Measurements from ENCODE around the gene SLC19A1. TPM values are rescaled to one million over a fixed set of nuclear protein-coding genes. Genes with fewer than 3 reads are reported as not detected.

Gene SLC19A1
- total and polyA plus RNA-seq, 4 donors: 8.4 to 28.0 (median 13.0) TPM

DNA sequence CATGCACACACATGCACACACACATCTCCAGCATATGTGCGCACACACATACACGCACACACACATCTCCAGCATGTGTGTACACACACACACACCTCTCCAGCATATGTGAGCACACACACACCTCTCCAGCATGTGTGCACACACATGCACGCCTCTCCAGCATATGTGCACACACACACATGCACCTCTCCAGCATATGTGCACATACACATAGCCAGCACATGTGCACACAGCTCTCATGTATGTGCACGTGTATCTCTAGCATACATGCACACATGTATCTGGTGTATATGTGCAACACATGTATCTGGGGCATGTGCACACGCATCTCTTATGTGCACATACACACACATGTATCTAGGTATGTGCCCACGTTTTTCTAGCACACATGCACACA is 57.9 kb downstream of the SLC19A1 start:
- no peak overlapping the region for H3K4me3 ChIP-seq (ENCODE audit: low read depth in 1 of 3, low read length in 3 of 3)
- no peaks in the 10 kb centered on the region for H3K27me3 ChIP-seq (ENCODE audit: control insufficient read depth in 4 of 4, insufficient read depth in 4 of 4, low read length in 3 of 4)
- H3K4me1 ChIP-seq (ENCODE audit: control insufficient read depth in 4 of 4, insufficient read depth in 4 of 4, low read length in 3 of 4): peaks cover 0 to 5% (median 0%) of the 10 kb centered on the region in 4 donors
- peaks cover 18 to 86% (median 38%) of the 10 kb centered on the region in 4 donors for H3K36me3 ChIP-seq (ENCODE audit: control insufficient read depth in 4 of 4, insufficient read depth in 3 of 4, low read depth in 1 of 4, low read length in 3 of 4)
- H3K27ac ChIP-seq (ENCODE audit: low read depth in 1 of 2, low read length in 2 of 2): no peak overlapping the region
- H3K9ac ChIP-seq (ENCODE audit: low read depth in 1 of 2, low read length in 2 of 2): no peak overlapping the region
- no peaks in the 10 kb centered on the region for H3K9me3 ChIP-seq (ENCODE audit: control insufficient read depth in 4 of 4, low read length in 3 of 4)
- DNase-seq (ENCODE audit: low spot score): no peak
- TF ChIP-seq HNF4G (IDR thresholded peaks at IDR 0.05) (no peak), RXRA (IDR thresholded peaks at IDR 0.05) (no peak), JUND (IDR thresholded peaks at IDR 0.05) (no peak), FOXA1 (IDR thresholded peaks at IDR 0.05) (no peak), SP1 (IDR thresholded peaks at IDR 0.05) (no peak), HNF4A (conservative IDR thresholded peaks at IDR 0.05) (no peak), YY1 (IDR thresholded peaks at IDR 0.05) (no peak), FOXA2 (IDR thresholded peaks at IDR 0.05) (no peak), GABPA (IDR thresholded peaks at IDR 0.05 in 1 of 2, conservative IDR thresholded peaks at IDR 0.05 in 1 of 2) (no peak), RAD21 (IDR thresholded peaks at IDR 0.05) (no peak), NR2F2 (IDR thresholded peaks at IDR 0.05) (no peak)
- TF ChIP-seq, protein P1, sequence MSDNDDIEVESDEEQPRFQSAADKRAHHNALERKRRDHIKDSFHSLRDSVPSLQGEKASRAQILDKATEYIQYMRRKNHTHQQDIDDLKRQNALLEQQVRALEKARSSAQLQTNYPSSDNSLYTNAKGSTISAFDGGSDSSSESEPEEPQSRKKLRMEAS (IDR thresholded peaks at IDR 0.05): no peak
- TF ChIP-seq, protein P2, sequence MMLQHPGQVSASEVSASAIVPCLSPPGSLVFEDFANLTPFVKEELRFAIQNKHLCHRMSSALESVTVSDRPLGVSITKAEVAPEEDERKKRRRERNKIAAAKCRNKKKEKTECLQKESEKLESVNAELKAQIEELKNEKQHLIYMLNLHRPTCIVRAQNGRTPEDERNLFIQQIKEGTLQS (IDR thresholded peaks at IDR 0.05): no peak
- TF ChIP-seq, protein P3, sequence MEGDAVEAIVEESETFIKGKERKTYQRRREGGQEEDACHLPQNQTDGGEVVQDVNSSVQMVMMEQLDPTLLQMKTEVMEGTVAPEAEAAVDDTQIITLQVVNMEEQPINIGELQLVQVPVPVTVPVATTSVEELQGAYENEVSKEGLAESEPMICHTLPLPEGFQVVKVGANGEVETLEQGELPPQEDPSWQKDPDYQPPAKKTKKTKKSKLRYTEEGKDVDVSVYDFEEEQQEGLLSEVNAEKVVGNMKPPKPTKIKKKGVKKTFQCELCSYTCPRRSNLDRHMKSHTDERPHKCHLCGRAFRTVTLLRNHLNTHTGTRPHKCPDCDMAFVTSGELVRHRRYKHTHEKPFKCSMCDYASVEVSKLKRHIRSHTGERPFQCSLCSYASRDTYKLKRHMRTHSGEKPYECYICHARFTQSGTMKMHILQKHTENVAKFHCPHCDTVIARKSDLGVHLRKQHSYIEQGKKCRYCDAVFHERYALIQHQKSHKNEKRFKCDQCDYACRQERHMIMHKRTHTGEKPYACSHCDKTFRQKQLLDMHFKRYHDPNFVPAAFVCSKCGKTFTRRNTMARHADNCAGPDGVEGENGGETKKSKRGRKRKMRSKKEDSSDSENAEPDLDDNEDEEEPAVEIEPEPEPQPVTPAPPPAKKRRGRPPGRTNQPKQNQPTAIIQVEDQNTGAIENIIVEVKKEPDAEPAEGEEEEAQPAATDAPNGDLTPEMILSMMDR (IDR thresholded peaks at IDR 0.05; ENCODE audit: low read depth, low read length, missing input control): no peak
- TF ChIP-seq, protein P4, sequence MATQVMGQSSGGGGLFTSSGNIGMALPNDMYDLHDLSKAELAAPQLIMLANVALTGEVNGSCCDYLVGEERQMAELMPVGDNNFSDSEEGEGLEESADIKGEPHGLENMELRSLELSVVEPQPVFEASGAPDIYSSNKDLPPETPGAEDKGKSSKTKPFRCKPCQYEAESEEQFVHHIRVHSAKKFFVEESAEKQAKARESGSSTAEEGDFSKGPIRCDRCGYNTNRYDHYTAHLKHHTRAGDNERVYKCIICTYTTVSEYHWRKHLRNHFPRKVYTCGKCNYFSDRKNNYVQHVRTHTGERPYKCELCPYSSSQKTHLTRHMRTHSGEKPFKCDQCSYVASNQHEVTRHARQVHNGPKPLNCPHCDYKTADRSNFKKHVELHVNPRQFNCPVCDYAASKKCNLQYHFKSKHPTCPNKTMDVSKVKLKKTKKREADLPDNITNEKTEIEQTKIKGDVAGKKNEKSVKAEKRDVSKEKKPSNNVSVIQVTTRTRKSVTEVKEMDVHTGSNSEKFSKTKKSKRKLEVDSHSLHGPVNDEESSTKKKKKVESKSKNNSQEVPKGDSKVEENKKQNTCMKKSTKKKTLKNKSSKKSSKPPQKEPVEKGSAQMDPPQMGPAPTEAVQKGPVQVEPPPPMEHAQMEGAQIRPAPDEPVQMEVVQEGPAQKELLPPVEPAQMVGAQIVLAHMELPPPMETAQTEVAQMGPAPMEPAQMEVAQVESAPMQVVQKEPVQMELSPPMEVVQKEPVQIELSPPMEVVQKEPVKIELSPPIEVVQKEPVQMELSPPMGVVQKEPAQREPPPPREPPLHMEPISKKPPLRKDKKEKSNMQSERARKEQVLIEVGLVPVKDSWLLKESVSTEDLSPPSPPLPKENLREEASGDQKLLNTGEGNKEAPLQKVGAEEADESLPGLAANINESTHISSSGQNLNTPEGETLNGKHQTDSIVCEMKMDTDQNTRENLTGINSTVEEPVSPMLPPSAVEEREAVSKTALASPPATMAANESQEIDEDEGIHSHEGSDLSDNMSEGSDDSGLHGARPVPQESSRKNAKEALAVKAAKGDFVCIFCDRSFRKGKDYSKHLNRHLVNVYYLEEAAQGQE (IDR thresholded peaks at IDR 0.05): no peak
- WGBS: 89% methylated on average over 6 of the region's 6 CpGs

DNA sequence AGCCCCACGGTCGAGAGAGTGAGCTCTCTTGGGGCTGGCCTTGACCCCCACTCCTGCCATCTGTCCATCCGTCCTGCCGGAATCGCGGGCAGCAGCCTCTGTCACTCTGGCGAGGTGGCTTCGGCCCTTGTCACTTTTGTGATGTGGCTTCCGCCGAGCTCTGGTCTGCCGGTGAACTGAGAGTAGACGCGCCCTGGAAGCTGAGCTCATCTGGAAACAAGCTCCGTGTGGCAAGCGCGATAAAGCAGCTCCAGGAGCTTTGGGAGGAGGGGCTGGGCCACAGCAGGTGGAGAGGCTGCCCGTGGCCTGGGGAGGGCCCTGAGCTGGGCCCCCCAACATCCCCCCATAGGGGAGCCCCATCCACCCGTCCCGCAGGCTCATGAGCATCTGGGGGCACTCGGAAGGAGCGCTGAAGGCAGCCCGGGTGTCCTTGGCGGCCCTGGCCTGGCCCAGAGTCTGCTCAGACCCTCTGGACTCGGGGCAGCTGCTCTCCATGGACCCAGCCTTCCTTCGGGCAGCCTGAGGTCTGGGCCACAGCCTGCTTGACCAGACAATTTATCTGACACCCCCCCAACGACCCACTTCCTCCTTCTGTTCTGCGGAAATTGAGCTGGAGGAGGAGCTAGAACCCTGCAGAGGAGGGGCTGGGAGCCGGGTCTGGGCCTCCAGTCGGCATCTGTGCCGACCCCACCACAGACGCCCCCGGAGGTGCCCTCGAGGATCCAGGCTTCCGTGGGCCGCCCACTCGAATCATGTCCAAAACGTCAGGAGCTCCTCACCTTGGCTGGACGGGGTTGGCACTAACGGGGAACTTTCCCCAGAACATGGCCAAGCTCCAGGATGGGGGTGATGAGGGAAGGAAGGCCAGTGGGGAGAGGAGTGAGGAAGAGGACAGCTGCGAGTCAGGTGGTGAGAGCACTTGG is 59.1 kb downstream of the SLC19A1 start:
- Histone ChIP-seq H3K27me3 (ENCODE audit: control insufficient read depth in 4 of 4, insufficient read depth in 4 of 4, low read length in 3 of 4) (no peaks in the 10 kb centered on the region), H3K9me3 (ENCODE audit: control insufficient read depth in 4 of 4, low read length in 3 of 4) (no peaks in the 10 kb centered on the region), H3K9ac (ENCODE audit: low read depth in 1 of 2, low read length in 2 of 2) (peak overlapping the region in 1 of 2 donors; percentile 10), H3K4me1 (ENCODE audit: control insufficient read depth in 4 of 4, insufficient read depth in 4 of 4, low read length in 3 of 4) (peaks cover 0 to 5% (median 0%) of the 10 kb centered on the region in 4 donors), H3K4me3 (ENCODE audit: low read depth in 1 of 3, low read length in 3 of 3) (no peak overlapping the region), H3K27ac (ENCODE audit: low read depth in 1 of 2, low read length in 2 of 2) (peak overlapping the region; percentile 55 to 61), H3K36me3 (ENCODE audit: control insufficient read depth in 4 of 4, insufficient read depth in 3 of 4, low read depth in 1 of 4, low read length in 3 of 4) (peaks cover 14 to 83% (median 39%) of the 10 kb centered on the region in 4 donors)
- DNase-seq (ENCODE audit: low spot score): no peak
- whole genome bisulfite sequencing: 68% methylated on average over 40 of the region's 40 CpGs
- no peak for TF ChIP-seq GABPA (IDR thresholded peaks at IDR 0.05 in 1 of 2, conservative IDR thresholded peaks at IDR 0.05 in 1 of 2)
- no peak for TF ChIP-seq RAD21 (IDR thresholded peaks at IDR 0.05)
- no peak for TF ChIP-seq HNF4G (IDR thresholded peaks at IDR 0.05)
- TF ChIP-seq, protein P2 (IDR thresholded peaks at IDR 0.05): no peak
- TF ChIP-seq SP1 (IDR thresholded peaks at IDR 0.05): no peak
- TF ChIP-seq, protein P1 (IDR thresholded peaks at IDR 0.05): no peak
- no peak for TF ChIP-seq NR2F2 (IDR thresholded peaks at IDR 0.05)
- TF ChIP-seq, protein P5, sequence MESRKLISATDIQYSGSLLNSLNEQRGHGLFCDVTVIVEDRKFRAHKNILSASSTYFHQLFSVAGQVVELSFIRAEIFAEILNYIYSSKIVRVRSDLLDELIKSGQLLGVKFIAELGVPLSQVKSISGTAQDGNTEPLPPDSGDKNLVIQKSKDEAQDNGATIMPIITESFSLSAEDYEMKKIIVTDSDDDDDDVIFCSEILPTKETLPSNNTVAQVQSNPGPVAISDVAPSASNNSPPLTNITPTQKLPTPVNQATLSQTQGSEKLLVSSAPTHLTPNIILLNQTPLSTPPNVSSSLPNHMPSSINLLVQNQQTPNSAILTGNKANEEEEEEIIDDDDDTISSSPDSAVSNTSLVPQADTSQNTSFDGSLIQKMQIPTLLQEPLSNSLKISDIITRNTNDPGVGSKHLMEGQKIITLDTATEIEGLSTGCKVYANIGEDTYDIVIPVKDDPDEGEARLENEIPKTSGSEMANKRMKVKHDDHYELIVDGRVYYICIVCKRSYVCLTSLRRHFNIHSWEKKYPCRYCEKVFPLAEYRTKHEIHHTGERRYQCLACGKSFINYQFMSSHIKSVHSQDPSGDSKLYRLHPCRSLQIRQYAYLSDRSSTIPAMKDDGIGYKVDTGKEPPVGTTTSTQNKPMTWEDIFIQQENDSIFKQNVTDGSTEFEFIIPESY (IDR thresholded peaks at IDR 0.05): no peak
